NCI-H128 (cell line): ENCODE measurements around the gene AP3B2.

Source experiments
- DNase-seq: peaks from one replicate; lab custom pipeline; 2025; ENCODE audit not compliant: unreplicated experiment; lab: John Stamatoyannopoulos, UW

Gene AP3B2

DNA sequence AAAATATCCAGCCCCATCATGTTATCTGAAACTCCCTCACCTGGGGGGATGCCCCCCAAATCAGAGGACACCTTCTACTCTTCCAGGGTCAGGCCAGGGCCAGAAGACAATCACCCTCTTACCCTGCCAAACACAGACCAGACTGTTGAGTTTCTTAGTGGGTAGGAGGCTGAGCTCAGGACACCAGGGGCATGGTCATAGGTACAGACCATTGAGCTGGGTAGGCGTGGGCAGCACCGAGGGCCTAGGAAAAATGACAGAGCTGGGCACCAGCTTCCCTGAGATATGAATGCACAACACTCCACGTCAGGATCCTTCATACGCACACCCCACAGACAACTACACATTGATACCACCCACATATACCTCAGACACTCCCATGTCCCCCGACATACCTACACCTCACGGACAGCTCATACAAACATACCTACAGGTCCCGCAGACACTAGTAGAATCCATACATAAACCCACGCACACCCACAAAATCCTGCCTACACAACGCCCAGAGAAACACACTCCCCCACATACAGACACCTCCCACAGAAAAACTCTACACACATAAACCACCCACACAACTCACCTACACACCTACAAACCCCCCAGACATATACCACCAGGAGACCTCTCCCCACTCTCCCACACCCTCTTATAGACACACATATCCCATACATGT lies 11.8 kb downstream of the AP3B2 start:
- no peak for DNase-seq

DNA sequence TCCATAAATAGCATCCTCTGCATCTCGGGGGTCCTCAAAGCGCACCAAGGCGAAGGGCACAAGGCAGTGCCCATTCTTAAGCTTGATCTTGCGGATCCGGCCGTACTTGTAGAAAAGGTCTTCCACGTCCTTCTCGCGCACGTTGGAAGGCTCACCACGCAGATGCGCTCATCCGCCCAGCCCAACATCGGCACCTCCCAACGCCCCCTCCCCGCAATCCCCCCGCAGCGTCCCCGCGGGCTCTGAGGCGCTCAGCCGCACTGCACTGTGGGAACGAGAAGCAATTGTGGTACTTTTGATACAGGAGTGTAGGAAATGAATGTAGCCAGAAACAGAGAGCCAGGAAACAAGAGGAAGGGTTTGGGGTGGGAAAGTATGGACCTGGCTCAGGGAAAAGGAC lies 17.5 kb downstream of the AP3B2 start:
- no peak for DNase-seq

DNA sequence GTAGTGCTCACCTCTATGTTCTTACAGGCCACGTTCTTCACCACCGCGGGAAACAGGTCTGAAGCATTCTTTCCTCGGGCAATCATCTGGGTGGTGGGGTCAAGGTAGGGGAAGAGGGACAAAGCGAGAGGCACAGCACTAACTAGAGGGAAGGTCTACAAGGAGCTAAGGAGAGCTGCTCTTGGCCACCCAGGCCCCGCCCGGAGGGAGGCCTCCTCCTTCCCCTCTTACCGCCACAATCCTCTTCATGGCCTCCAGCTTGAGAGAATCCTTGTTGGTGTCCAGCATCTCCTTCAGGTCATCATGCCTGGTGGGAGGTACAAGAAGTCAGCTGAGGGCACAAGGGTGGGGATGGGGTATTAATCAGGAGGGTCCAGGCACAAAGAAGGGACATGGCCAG lies 20.5 kb downstream of the AP3B2 start:
- no peak for DNase-seq

DNA sequence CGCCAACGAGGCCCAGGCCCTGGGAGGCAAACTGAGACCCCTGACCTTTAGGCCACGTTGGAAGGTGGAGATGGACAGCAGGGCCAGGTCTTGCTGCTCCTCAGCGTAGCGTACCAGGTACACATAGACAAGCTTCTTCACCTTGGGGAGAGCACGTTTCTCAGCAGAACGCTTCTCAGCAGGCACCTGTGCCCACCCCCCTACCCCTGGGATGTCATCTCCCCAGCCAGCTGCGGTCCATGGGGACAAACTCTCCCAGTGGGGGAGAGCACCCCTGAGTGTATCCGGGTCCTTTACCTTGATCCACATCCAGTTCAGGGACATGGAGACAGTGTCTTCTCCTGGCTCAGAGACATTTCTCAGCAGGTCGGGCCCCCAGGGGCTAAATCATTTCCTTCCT lies 21.0 kb downstream of the AP3B2 start:
- no peak for DNase-seq

DNA sequence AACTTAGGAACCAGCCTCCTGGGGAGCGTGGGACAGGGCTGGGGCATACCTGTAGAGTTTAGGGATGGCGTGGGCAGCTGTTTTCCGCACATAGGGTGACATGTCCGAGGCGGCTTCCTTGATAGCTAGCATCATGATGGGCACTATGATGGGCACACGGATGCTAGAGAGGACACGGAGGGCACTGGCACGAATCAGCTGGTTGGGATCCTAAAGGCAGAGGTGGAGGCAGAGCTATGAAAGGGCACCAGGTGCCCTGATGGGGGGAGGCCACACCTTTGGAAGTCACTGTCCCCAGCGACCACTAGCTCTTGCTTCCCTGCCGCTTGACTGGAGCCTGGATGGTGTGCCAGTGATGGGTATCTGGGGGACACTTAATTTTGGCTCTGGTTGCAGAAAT lies 28.3 kb downstream of the AP3B2 start:
- DNase-seq: no peak

DNA sequence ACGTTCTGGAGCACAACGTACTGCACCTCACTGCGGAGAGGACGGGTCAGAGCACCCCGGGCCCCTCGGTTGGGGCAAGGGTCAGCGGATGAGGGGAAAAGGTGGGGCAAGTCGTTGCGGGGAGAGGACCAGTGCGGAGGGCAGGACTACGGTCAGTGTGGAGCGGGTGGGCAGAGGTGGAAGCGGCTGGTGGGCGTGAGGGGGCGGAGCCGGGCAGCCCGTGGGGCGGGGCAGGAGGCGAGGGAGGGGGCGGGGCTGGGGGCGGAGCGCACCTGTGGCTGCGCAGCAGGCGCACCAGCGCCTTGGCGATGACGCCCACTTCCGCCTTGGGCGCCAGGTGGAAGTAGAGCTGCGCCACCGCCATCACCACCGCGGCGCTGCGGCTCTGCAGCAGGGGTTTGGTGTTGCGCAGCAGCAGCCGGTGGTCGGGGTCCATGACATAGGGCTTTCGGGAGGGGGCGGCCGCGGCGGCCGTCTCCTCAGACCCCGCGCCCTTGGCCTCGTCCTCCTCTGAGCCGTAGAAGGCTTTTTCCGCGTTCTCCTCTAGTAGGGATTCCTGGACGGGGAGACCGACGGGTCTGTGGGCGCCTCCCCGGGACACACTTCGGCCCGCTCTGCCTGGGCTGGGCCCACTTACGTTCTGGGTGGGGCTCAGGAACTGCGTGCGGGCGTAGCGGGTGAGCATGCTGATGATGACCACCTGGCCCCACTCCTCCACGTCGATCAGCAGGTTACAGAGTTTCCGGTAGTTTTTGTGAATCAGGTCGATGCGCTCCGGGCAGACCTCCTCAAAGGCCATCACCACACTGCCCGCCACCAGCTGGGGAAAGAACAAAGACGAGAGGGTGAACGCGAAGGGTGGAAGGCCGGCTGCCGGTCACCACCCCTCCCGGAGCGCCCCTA lies 29.2 kb downstream of the AP3B2 start:
- no peak for DNase-seq

DNA sequence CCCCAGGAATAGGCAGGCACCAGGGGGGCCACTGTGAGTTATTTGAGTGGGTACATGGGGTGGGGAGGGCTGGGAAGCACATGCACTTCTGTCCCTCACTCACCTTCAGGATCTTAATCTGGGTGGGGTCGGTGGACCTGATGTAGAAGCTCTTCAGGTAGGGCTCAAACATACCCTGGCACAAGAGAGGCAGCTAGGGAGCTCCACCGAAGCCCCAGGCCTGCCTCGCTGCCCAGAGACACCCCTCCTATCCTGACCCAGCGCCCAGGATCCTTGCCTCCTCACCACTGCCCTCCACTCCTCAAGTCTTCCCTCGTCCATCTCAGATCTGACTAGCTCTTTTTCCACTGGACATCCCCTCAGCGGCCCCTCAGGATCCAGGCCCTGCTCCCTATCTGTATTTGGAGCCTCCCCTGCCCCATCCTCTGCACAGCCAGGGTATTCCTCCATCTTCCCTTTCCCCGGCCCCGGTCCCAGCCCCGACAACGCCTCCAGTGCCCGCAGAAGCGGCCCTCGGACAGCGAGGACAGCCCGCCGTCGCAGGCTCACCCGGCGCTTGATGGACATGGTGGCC lies 30.0 kb downstream of the AP3B2 start:
- DNase-seq: no peak

DNA sequence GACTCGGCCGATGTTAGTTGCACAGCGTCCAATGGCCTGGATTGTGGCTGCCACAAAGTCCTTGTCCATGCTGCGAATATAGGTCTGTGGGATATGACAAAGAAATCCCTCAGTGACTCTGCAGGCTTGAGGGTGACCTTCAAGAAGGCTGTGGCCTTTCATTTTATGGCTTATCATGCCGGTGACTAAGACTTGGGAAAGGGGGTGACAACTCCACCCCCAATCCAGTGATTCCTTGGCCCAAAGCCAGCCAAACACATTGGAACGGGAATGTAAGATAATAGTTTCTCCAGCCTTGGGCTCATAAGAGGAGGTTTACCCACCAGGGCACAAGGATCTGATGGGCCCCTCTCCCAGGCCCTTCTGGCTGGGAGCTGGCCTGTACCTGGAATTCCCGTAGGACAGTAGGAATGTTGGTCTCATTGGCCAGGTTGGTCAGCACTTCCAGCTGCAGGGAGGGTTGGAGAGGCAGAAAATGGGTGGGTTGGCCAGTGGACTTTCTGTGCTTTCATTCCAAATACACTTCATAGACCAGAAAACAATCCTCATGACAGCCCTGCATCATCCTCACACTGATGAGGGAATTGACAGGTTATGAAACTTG lies 31.9 kb downstream of the AP3B2 start:
- DNase-seq: no peak

DNA sequence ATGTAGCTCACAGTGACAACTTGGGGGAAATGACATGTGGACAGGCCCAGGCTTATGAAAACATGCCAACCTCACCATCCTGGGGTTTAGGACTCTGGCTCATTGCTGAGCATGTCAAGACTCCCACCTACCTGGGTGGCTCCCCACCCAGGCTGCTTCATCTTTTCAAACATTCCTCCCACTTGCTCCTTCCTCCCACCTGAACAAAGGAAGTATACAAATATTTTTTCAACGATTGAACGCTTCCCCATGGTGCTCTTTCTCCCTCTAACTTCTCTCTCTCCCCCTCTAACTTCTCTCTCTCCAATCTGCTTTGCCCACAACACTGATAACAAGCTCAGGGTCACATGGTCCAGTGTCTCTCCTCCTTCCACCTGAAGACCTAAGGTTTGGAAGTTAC lies 34.8 kb downstream of the AP3B2 start:
- no peak for DNase-seq

DNA sequence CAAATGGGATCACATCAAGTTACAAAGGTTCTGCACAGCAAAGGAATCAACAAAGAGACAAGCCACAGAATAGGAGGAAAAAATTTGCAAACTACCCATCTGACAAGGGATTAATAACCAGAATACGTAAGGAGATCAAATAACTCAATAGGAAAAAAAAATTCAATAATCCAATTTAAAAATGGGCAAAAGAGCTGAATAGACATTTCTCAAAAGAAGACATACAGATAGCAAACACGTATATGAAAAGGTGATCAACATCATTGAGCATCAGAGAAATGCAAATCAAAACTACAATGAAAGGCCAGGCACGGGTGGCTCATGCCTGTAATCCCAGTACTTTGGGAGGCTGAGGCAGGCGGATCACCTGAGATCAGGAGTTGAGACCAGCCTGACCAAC lies 39.0 kb downstream of the AP3B2 start:
- no peak for DNase-seq

DNA sequence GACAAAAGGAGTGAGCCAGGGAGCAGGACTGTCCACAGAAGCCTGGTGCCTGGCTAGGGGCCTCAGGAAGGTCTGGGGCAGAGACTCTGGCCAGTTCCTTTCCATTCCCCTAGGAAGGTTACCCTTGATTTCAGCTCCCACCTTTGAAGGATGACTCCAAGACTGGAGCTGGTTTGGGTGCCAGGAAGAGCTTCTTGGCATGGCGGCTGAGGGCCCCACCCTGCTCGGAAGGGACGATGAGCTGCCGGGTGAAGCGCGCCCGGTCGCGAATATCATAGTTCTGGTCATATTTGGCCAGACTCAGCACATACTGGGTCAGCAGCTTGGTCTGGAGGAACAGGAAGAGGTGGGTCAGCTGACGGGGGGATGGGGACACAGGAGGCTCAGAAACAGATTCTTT lies 43.1 kb downstream of the AP3B2 start:
- DNase-seq: no peak

DNA sequence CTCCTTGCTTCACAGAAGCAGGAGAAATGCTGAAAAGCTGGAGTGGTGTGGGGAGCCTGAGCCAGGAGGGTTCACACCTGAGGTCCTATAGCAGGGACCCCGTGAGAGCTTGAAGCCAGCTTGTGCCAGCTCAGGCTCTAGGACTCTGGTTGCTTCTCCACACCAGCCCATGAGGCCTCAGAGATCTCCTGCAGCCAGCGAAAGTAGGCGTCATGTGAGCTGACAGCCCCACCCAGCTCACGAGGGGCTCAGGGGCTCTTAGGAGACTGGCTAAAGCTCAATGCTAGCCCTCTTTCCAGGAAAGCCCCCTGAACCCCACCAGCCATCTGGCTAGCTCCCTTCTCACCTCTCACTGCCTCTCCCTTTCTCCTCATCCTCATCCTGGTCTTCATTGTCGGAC lies 45.7 kb downstream of the AP3B2 start:
- no peak for DNase-seq

DNA sequence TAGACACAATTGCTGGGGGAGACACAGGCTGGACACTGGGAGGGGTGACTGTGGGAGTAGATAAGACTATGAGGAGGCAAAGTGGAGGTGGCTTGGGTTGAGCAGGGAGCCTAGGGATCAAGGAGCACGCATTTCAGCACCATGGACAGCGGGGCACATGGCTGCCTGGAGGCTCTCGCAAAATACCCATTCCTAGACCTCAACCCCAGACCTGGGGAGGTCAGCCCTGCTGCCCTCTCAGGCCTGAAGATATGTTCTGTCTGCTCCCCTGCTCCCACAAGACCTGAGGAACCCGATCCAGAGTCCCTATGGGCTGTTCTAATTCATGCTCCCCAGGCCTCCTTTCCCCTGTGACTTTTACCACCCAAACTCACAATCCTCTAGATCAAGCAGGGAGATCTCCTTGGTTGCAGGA lies 46.5 kb downstream of the AP3B2 start:
- DNase-seq: no peak

DNA sequence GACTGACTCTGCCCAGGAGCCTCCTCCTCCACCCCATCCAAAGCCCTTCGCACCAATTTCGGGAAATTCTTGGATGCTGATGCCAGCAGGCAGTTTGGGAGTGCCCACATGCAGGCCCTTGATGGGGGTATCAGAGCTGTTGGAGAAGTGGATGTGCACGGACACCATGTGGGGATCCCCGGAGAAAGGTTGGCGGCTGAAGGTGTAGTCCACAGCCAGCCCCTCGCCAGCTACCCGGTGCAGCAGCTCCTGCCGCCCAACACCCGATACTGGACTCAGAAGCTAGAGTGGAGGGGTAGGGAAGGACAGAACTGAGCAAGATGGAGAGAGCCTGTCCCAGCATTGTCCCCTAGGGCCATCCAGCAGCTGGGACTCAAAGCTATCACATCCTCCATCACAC lies 47.0 kb downstream of the AP3B2 start:
- DNase-seq: no peak

DNA sequence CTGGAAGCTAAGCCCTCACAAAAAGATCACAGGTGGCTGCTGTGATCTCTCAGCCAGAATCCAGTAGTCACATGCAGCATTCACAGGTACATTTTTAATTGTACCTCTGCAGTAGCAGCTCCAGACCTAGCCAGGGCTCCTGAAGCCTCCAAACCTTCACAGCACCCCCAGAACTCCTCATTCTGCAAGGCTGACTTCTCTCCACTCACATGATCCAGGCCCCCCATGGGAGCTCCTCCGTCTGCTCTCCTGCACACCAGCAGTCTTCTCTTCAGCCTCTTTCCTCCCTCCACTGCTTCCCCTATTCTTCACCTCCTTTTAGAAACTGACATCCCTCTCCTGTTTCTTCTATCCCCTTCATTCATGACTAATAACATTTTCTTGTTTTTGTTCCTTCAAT lies 49.3 kb downstream of the AP3B2 start:
- no peak for DNase-seq

DNA sequence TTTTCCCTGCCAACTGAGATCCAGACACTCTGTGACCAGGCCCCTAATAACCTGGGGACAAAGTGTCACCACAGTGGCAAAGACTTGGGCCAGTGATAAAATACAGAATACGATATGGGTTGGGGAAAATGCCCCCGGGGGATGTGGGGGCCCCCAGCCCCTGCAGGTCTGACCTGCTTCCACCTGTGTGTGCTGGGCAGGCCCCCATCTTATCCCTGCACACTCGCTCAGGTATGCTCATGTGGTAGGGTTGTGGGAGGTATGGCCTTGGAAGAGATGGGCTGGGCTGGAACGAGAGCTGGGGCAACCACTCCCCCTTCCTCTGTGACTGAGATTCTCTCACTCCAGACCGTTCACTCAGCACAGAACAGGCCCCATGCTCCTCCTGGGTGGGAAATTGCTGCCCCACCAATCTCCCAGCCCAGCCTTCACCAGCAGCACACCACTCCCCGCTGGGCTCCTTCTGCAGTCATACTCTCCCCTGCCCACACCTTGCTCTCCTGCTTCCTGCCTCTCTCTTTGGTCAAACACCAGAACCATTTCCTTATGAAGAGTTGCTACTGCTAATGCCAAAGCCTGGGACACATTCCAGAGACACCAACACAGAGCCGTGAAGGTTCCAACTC lies 52.9 kb downstream of the AP3B2 start:
- DNase-seq: no peak

DNA sequence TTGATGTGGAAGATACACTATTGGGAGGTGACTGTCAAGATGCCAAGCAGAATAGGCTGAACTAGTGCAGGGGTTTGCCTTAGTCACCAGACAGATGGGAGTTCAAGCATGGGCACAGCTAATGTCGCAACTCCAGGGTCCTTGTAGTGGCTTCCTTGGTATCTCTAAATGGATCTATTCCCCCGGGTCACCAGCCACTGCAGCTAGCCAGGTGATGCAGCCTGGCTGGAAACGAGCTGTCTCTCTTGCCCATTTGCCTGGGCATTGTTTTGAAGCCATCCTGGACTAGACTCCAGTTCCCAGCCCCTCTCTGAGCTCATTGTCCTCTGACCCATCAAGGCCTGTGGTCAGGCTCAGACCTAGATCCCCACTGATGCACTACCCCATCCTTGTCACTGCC lies 54.1 kb downstream of the AP3B2 start:
- DNase-seq: no peak

DNA sequence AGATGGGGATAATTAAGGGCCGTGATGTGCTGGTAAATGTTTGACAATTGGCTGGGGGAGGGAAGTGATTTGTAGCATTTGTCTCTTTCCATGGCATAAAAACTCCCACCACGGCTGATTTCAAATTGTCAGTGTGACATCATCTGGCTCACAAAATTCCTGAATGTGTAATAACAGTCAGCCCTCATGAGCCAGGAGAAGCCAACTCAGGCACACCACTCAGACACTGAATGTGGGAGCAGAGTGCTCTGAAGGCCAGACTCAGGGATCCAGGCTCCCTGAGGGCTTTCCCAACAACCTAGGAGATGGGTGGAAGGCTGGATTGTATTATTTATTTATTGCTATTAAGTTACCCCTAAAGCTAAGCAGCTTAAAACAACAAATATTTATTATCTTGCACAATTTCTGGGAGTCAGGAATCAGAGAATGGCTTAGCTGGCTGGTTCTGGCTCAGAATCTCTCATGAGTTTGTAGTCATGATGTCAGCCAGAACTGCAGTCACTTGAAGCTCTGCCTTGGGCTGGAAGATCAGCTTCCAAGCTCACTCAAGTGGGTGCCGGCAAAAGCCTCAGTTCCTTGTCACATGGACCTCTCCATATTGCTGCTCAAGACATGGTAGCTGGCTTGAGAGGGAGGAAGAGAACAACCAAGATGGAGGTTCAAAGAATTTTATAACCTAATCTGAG lies 56.0 kb downstream of the AP3B2 start:
- no peak for DNase-seq

DNA sequence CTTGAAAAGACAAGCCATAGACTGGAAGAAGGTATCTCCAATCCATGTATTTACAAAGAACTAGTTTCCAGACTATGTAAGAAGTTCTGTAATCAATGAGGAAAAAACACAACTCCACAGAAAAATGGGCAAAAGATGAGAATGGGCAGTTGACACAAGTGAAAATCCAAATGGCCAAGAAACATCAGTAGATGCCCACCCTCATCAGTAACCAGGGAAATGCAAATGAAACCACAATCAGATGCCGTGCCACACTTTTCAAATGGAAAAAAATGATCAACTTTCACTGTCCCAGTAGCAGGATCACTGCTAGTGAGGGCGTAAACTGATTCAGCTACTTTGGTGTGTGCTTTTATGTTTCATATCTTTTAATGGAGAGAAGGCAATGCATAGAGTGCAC lies 58.0 kb downstream of the AP3B2 start:
- no peak for DNase-seq

DNA sequence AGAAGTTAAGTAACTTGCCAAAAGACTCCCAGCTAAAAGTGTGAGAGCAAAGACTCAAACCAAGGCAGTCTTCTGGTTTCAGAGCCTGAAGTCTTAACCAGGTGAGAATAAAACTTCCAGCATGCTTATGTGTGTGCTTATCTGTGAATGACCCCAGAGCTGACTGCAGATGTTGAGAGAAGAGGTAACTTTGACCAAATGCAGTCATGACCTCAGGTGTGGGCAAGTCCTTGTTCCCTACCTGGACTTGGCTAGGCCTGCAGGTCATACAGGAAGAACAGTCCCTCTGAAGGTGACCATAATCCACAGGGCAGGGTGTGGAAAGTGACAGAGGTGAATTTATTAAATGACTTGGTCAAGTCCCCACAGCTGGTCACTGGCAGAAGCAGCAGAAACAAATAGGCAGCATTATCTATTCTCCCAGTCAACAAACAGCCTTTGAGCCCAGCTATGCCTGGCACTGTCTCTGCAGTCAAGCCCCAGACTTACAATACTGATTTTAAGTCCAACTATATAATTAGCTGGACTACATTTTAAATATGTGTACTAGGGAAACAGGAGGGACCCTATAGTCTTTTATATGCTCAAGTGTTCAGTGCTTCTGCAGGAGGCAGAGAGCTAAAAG lies 59.5 kb downstream of the AP3B2 start:
- DNase-seq: no peak
